RWPE1 (cell line): ENCODE data around the gene SSTR5.

Experiments
- CTCF ChIA-PET: fragments of 350-600 bp; sonication (Branson Sonifier 250); formaldehyde crosslinking; extraction: SDS; loops from one replicate; lab custom pipeline; 2021; lab: Yijun Ruan, JAX
- POLR2A ChIA-PET: fragments of 400-600 bp; formaldehyde crosslinking; extraction: SDS; loops from one replicate; lab custom pipeline; 2020; ENCODE audit warnings: antibody characterized with exemption; ENCODE audit not compliant: low non-redundant PET; lab: Yijun Ruan, JAX
- DNase-seq: peaks from one replicate; pipeline ENCODE4 v3.0.0; 2012; ENCODE audit warnings: low spot score
- H3K27ac ChIP-seq: fragments of 450-650 bp; 2 replicates; pipeline ENCODE4 v1.5.1; 2017
- CTCF ChIP-seq: fragments of 450-650 bp; conservative IDR thresholded peaks from 2 replicates; pipeline ENCODE4 v1.5.1; 2017; ENCODE audit warnings: low read depth, mild to moderate bottlenecking

Gene SSTR5

DNA sequence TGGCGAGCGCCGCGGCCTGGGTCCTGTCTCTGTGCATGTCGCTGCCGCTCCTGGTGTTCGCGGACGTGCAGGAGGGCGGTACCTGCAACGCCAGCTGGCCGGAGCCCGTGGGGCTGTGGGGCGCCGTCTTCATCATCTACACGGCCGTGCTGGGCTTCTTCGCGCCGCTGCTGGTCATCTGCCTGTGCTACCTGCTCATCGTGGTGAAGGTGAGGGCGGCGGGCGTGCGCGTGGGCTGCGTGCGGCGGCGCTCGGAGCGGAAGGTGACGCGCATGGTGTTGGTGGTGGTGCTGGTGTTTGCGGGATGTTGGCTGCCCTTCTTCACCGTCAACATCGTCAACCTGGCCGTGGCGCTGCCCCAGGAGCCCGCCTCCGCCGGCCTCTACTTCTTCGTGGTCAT, 6.8 kb downstream of the SSTR5 start:
- CTCF ChIA-PET, result no interaction called here
- H3K27ac ChIP-seq, result peak overlapping the region; percentile 95
- POLR2A ChIA-PET, result no interaction called here
- DNase-seq, result no peak
- no peak for TF ChIP-seq CTCF

- CTCF ChIA-PET, result no interaction called here
- TF ChIP-seq CTCF, result no peak
- peak overlapping the region; percentile 95 for H3K27ac ChIP-seq
- POLR2A ChIA-PET, result no interaction called here
- no peak for DNase-seq
Observed at GRCh38 chr16:1079786-1080525, 7.4 kb downstream of the SSTR5 start.

GRCh38 chr16:1080801-1081733, 8.5 kb downstream of the SSTR5 start:
- peak overlapping the region; percentile 95 for H3K27ac ChIP-seq
- DNase-seq, result no peak
- POLR2A ChIA-PET, result no interaction called here
- TF ChIP-seq CTCF, result no peak
- CTCF ChIA-PET, result interaction anchor here (0.6 kb wide), 1 partner anchor 76 kb away, joined by 4 read pairs; no protein-coding TSS in a partner anchor

DNA sequence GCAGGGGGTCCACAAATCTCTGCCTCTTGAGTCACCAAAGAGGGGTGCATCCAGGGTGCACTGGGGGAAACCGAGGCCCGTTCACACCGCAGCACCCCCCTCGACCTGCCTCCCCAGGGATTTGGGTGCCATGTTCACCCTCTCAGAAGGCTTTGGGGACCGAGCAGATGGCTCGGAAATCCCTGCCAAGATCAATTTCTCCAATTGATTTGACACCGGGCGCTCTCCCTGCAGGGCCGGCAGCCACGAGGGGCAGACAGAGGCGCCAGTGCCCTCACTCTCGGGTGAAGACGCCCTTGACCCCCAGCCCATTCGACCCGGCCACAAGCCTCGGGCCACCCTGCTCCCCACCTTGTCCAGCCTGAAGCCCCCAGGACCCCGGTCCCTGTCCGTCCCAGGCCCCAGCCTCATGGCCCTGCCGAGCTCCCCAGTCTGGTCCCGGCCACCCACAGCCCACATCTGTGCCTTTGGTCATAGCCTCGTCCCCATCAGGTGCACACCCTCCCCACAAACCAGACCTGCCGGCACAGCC, 9.3 kb downstream of the SSTR5 start:
- peak overlapping the region; percentile 95 for H3K27ac ChIP-seq
- ChIA-PET POLR2A (interaction anchor here (0.5 kb wide), 1 partner anchor 294 kb away, joined by 3 read pairs; the partner anchor contains the start of gene RPUSD1), CTCF (no interaction called here)
- no peak for DNase-seq
- no peak for TF ChIP-seq CTCF

DNA sequence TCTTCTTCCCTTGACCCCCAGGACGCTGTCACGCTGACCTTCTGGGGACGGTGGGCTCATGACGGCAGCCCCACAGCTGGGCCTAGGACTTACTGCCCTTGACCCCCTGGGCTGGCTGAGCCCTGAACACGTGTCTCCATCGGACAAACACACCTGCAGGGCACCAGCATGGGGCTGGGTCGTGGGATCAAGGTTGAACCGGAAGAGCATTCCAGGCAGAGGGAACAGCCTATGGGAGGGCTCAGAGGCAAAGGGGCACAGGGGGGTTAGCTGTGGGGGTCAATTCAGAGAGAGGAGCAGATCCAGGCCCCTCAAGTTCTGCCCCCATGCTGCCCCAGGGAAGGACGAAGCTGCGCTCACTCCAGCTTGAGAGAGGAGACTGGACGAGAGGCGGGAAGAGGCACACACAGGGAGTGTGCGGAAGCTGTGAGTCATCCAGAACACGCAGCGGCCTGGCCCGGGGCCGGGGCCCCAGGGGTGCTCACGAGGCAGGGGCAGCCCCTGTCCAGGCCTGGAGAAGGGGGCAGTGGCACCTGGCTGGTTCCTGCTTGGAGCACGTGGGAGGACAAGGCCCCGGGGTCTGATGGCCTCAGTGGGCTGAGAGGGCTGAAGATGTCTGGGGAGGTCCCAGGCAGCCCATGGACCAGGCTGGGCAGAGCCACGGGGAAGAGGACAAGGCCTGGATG, 9.9 kb downstream of the SSTR5 start:
- TF ChIP-seq CTCF, result no peak
- CTCF ChIA-PET, result no interaction called here
- POLR2A ChIA-PET, result interaction anchor here (0.5 to 0.6 kb wide), 2 partner anchors 68 to 294 kb away, joined by 3 read pairs; partner anchors contain the start of gene RPUSD1
- peak overlapping the region; percentile 95 for H3K27ac ChIP-seq
- DNase-seq, result peak; percentile 82
